ENCODE measurements around the gene TTLL5.

DNA sequence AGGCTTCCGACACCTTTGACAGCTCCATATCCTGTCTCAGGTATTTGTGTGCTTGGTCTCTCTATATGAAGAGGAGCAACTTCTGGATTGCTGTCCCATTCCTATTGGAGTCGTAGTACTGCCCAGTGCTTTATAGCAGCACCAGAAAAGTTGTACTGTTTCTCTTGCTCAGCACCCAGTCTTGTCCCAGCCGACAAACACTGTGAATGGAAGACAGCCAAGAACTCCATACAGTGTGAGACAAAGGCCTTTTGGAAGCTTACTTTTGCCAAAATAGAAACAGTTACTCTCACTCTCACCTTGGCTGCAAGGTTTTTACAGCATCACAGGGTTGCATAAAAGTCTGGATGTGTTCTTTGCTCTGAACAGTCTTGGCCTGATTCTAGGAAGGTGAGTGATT, 215.5 kb downstream of the TTLL5 start:
- TF ChIP-seq, protein P1, sequence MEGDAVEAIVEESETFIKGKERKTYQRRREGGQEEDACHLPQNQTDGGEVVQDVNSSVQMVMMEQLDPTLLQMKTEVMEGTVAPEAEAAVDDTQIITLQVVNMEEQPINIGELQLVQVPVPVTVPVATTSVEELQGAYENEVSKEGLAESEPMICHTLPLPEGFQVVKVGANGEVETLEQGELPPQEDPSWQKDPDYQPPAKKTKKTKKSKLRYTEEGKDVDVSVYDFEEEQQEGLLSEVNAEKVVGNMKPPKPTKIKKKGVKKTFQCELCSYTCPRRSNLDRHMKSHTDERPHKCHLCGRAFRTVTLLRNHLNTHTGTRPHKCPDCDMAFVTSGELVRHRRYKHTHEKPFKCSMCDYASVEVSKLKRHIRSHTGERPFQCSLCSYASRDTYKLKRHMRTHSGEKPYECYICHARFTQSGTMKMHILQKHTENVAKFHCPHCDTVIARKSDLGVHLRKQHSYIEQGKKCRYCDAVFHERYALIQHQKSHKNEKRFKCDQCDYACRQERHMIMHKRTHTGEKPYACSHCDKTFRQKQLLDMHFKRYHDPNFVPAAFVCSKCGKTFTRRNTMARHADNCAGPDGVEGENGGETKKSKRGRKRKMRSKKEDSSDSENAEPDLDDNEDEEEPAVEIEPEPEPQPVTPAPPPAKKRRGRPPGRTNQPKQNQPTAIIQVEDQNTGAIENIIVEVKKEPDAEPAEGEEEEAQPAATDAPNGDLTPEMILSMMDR (IDR thresholded peaks at IDR 0.05), result no peak
- TF ChIP-seq KDM1A (IDR thresholded peaks at IDR 0.05; ENCODE audit: low read depth), result no peak
- TF ChIP-seq SREBF2 (IDR thresholded peaks at IDR 0.05), result no peak
- no peak for TF ChIP-seq POLR2A (IDR thresholded peaks at IDR 0.05; ENCODE audit: low read length)
- no peak for TF ChIP-seq CBX2 (IDR thresholded peaks at IDR 0.05; ENCODE audit: borderline replicate concordance, low read depth)
- TF ChIP-seq, protein P2, sequence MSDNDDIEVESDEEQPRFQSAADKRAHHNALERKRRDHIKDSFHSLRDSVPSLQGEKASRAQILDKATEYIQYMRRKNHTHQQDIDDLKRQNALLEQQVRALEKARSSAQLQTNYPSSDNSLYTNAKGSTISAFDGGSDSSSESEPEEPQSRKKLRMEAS (IDR thresholded peaks at IDR 0.05), result no peak
- no peak for TF ChIP-seq HOXA7 (CRISPR knock-in tag; IDR thresholded peaks at IDR 0.05)
- TF ChIP-seq HDAC2 (IDR thresholded peaks at IDR 0.05), result no peak
- no peak for TF ChIP-seq CHD2 (IDR thresholded peaks at IDR 0.05; ENCODE audit: low read length, partially characterized antibody)
- no peak for TF ChIP-seq JUN (IDR thresholded peaks at IDR 0.05)

Measured in A549 (cell line).